GM19193 (cell line): ENCODE results near the gene DIP2C.

ENCODE experiments used
- POLR2A ChIP-seq: IDR thresholded peaks from 4 replicates; pipeline ENCODE4 v1.6.1; 2011; ENCODE audit not compliant: insufficient read depth, insufficient read length; ENCODE audit errors: extremely low read depth

DIP2C gene

GRCh38 chr10:277963-278362 is 411.5 kb downstream of the DIP2C start:
- TF ChIP-seq POLR2A = no peak

GRCh38 chr10:275680-276079 is 413.8 kb downstream of the DIP2C start:
- TF ChIP-seq POLR2A = no peak

- TF ChIP-seq POLR2A = no peak
Observed at GRCh38 chr10:274866-275265, 414.6 kb downstream of the DIP2C start.

- no peak for TF ChIP-seq POLR2A
Observed at GRCh38 chr10:273088-273487, 416.4 kb downstream of the DIP2C start.

GRCh38 chr10:271722-272121 is 417.7 kb downstream of the DIP2C start:
- no peak for TF ChIP-seq POLR2A

GRCh38 chr10:271201-271600 is 418.3 kb downstream of the DIP2C start:
- TF ChIP-seq POLR2A = no peak

- TF ChIP-seq POLR2A = no peak
Observed at GRCh38 chr10:269440-270074, 419.9 kb downstream of the DIP2C start.

GRCh38 chr10:267705-268104 is 421.8 kb downstream of the DIP2C start:
- no peak for TF ChIP-seq POLR2A

- no peak for TF ChIP-seq POLR2A
Observed at GRCh38 chr10:266974-267425, 422.5 kb downstream of the DIP2C start.

- TF ChIP-seq POLR2A = no peak
Observed at GRCh38 chr10:260819-261429, 428.5 kb downstream of the DIP2C start.

- TF ChIP-seq POLR2A = no peak
Observed at GRCh38 chr10:251982-252582, 437.4 kb downstream of the DIP2C start.

- no peak for TF ChIP-seq POLR2A
Observed at GRCh38 chr10:248307-248706, 441.2 kb downstream of the DIP2C start.

GRCh38 chr10:247480-247879 is 442.0 kb downstream of the DIP2C start:
- TF ChIP-seq POLR2A = no peak

GRCh38 chr10:246431-246830 is 443.0 kb downstream of the DIP2C start:
- no peak for TF ChIP-seq POLR2A

GRCh38 chr10:244227-244626 is 445.2 kb downstream of the DIP2C start:
- TF ChIP-seq POLR2A = no peak

- TF ChIP-seq POLR2A = no peak
Observed at GRCh38 chr10:241966-242643, 447.4 kb downstream of the DIP2C start.

GRCh38 chr10:241451-241850 is 448.0 kb downstream of the DIP2C start:
- no peak for TF ChIP-seq POLR2A

GRCh38 chr10:239109-239508 is 450.4 kb downstream of the DIP2C start:
- TF ChIP-seq POLR2A = no peak
